Activated CD4-positive, CD25-positive, alpha-beta regulatory T cell treated with anti-CD3 and anti-CD28 coated beads, Interleukin-2, amount 50 U/mL, for 24 hours (primary cell): ENCODE measurements around the gene SMAD5.

Experiments used
- ATAC-seq, 2 donors: fragments of 150-1000 bp; cut with Tn5 transposase; one replicate each; pipeline ENCODE4 v1.10.0; 2021; ENCODE audit warnings: mild to moderate bottlenecking in 1 of 2, moderate library complexity in 1 of 2

SMAD5 gene

GRCh38 chr5:136157514-136157913, 24.9 kb downstream of the SMAD5 start:
- ATAC-seq = no peak

- no peak for ATAC-seq
Measured at GRCh38 chr5:136159457-136159856, 26.8 kb downstream of the SMAD5 start.

GRCh38 chr5:136162008-136162407, 29.4 kb downstream of the SMAD5 start:
- no peak for ATAC-seq

GRCh38 chr5:136164226-136164625, 31.6 kb downstream of the SMAD5 start:
- no peak for ATAC-seq

GRCh38 chr5:136166909-136167308, 34.3 kb downstream of the SMAD5 start:
- ATAC-seq = no peak

- no peak for ATAC-seq
Measured at GRCh38 chr5:136169218-136169617, 36.6 kb downstream of the SMAD5 start.

- no peak for ATAC-seq
Measured at GRCh38 chr5:136174021-136174659, 41.5 kb downstream of the SMAD5 start.

GRCh38 chr5:136182618-136183017, 50.0 kb downstream of the SMAD5 start:
- no peak for ATAC-seq

- ATAC-seq = no peak
Measured at GRCh38 chr5:136185974-136186665, 53.5 kb downstream of the SMAD5 start.

- no peak for ATAC-seq
Measured at GRCh38 chr5:136186796-136187195, 54.2 kb downstream of the SMAD5 start.

- no peak for ATAC-seq
Measured at GRCh38 chr5:136188859-136189258, 56.2 kb downstream of the SMAD5 start.

- ATAC-seq = no peak
Measured at GRCh38 chr5:136190091-136190720, 57.6 kb downstream of the SMAD5 start.

- no peak for ATAC-seq
Measured at GRCh38 chr5:136190904-136191303, 58.3 kb downstream of the SMAD5 start.

GRCh38 chr5:136191304-136192014, 58.8 kb downstream of the SMAD5 start:
- ATAC-seq = no peak

GRCh38 chr5:136192015-136192525, 59.4 kb downstream of the SMAD5 start:
- no peak for ATAC-seq

- ATAC-seq = no peak
Measured at GRCh38 chr5:136192526-136193321, 60.1 kb downstream of the SMAD5 start, which contains the start of gene SMIM32. Gene SMIM32, minus strand, starts transcription at chr5:136193162. Its CDS starts 638 bp downstream, at chr5:136192524.

GRCh38 chr5:136193322-136193935, 60.8 kb downstream of the SMAD5 start:
- no peak for ATAC-seq

GRCh38 chr5:136194576-136194975, 61.9 kb downstream of the SMAD5 start:
- ATAC-seq = no peak

- ATAC-seq = no peak
Measured at GRCh38 chr5:136195971-136196820, 63.6 kb downstream of the SMAD5 start.

GRCh38 chr5:136197462-136198142, 65.0 kb downstream of the SMAD5 start:
- no peak for ATAC-seq
